ENCODE results near the gene PREP.
"Not testable (repeated sequence)": the region's sequence is repeated elsewhere in the genome, so short reads cannot be mapped to it uniquely, and the experiment has no call there.

PREP gene

DNA sequence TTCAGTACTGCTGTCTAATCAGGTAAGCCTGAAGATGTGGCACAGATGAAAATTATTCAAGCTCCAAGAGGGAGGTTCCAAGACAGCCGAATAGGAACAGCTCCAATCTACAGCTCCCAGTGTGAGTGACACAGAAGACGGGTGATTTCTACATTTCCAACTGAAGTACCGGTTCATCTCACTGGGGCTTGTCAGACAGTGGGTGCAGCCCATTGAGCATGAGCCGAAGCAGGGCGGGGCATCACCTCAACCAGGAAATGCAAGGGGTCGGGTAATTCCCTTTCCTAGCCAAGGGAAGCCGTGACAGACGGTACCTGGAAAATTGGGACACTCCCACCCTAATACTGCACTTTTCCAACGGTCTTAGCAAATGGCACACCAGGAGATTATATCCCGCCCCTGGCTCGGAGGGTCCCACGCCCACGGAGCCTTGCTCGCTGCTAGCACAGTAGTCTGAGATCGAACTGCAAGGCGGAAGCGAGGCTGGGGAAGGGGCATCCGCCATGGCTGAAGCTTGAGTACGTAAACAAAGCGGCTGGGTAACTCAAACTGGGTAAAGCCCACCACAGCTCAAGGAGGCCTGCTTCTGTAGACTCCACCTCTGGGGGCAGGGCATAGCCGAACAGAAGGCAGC lies 64.4 kb downstream of the PREP start:
- DNase-seq: not testable (repeated sequence)

- no peak for DNase-seq
Observed at GRCh38 chr6:105336986-105337385, 65.9 kb downstream of the PREP start.

DNA sequence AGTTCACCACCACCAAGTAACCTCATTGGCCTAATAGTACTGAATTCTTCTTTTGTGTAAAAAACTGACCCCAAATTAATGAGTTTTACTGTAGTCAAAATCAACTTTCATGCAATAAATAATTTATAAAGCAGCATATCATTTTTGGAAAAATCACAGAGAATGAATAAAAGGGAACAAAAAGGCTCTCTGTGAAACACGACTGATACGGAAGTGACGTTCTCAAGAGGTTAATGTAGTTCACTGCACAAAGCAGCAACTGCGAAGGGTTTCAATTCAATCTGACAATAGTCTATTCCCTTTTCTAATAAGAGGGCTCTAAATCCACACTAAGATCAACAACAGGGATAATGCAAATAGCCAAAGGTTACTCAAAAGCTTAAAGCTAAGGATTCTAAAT lies 70.3 kb downstream of the PREP start:
- no peak for DNase-seq

- DNase-seq: no peak
Observed at GRCh38 chr6:105331927-105332326, 71.0 kb downstream of the PREP start.

DNA sequence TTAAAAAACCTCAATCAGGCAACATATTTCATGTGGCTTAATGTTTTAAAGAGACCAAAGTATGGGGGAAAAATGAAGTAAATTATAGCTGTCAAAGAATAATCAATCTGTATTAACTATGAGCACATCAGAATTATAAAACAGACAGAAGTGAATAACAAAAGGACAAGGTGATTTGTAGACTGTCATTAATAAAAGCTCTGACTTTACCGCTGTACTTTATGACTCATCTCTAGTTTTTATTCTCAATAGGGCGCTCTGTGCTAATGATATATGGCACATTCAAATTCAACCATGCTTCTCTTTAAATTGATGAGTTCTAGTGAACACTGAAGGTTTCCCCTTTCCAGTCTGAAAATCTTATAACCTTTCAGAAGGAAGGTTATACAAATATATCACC lies 72.0 kb downstream of the PREP start:
- DNase-seq: no peak

DNA sequence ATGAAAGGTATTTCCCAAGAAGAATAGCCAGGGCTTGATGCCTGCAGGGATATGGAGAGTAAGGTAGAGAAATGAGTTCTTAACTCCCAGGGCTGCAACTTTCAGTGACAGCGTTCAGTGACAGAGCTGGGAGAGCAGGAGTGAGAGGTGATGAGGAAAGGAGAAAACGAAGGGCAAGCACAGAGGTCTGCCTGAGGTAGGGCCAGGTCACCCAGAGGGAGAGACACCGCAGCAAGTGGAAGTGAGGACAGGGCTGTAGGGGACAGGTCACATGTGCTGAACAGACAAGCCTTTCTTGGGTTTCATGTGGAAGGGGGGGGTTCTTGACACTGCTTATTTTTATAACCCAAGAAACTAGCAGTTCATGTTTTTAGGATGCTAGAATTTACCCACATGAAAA lies 72.5 kb downstream of the PREP start:
- DNase-seq: no peak

DNA sequence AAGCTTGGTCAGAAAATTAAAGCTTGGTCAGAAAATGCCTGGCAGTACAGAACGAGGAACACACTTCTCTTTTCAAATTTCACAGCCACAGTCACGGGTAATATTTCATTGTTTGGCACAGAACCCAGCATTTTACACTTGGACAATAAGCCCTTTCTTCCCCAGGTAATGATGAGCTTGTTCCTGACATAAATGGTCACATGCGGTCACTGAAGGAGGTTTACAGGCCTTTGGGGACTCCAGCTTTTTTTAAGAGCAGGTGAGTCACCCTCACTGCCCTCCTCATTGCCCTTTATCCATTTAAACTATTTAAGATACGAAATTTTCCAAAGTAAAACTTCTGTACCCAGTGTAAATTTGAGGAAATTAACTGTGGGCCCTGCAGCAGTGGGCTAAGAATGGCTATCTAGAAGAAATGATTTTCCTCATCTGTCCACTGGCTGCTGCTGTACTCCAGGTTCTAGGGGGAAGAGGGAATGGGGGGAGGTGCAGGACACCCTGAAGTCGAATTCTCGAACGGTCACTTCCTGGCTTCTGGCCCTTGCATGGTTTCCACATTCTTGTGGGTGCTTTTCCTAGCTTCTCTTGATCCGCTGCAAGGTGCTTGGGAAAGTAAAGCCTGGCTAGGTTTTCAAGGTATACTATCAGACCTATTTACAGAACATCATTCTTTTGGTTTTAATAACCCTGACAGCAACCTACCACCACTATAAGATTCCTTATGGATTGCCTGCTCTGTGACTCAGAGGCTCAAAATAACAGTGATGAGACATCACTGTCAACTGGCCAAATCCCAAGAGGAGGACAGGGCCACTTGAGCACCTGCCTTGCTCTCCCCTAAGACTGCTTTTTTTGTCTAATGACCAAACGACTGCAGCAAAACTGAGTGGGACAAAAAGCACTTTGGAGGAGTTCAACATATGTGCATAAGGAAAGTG lies 75.8 kb downstream of the PREP start:
- no peak for DNase-seq

GRCh38 chr6:105326216-105326615 lies 76.7 kb downstream of the PREP start:
- peak; percentile 4 for DNase-seq

DNA sequence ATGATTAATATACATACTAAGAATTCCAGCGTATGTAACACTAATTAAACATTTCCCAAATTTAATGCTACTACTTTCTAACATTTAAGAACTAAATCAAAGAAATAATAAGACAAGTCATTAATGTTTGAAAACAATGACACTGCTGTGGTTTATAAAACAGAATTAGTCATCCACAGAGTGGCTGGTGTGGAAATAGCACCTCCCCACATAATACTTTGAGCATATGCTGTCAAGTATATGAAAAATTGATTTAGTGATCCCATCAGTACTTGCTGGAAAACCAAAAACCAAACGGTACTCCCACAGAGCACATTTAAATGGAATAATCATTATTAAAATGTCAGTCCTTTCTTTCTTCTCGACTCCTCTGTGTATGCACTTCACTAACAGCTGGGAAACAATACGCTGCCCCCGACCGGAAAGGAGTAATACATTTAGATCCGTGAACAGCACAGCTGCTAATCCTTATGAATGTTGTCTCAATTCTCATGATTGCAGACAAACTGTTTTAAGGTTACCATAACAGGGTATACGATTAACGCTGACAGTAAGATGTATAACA lies 78.4 kb downstream of the PREP start:
- DNase-seq: no peak

GRCh38 chr6:105322499-105323225 lies 80.2 kb downstream of the PREP start:
- no peak for DNase-seq

DNA sequence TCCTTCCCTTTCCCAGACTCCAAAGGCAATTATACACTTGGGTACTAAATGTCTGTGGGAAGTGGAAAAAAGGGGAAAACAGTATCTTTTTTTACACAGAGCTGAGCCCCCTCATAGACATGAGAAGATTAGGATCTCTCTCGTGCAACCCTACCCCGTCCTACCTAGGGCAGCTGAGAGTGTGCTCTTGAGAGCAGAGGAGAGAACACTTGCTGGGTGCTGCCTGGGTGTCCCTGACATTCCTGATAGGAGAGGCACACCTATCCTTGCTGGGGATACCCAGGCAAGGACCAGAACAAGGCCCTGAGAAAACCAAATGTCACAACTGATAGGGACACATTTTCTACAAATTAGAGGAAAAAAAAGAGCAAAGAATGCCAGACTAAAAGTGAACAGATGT lies 81.2 kb downstream of the PREP start:
- no peak for DNase-seq

DNA sequence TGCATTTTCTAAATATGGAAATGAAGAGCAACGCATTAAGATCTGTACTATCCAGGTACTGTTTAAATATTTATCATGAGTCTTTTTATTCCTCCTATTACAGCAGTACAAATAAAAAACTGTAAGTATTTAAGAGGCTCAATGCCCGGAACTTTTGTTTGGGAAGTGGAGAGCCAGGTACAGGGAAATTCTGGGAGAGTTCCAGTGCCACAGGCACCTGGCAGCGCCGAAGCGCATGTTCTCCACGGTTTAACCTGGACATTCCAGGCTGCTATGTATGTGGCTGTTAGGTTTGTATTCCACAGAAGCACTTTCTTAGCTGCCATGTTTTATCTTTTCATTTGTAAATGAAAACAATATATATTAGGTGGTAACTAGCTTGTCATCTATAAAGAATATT lies 81.7 kb downstream of the PREP start:
- DNase-seq: no peak

DNA sequence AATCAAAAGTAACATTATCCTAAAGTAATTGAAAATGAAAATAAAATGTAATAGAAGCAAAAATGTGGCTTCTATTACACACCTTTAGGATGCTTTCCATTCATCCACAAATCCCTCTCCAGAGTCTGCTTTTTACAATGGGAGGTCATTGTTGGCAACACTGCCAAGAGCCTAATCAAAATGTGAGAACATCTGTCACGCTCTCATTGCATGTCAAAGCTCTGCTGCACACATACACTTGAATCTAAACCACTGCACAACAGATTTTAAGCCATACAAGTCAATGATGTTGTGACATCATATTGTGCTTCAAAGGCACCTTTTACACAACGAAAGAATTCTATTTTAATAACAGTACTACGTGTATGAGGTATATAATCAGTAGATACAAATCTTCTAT lies 82.1 kb downstream of the PREP start:
- DNase-seq: no peak

GRCh38 chr6:105320271-105320670 lies 82.6 kb downstream of the PREP start:
- no peak for DNase-seq

GRCh38 chr6:105319331-105319730 lies 83.6 kb downstream of the PREP start:
- DNase-seq: no peak

DNA sequence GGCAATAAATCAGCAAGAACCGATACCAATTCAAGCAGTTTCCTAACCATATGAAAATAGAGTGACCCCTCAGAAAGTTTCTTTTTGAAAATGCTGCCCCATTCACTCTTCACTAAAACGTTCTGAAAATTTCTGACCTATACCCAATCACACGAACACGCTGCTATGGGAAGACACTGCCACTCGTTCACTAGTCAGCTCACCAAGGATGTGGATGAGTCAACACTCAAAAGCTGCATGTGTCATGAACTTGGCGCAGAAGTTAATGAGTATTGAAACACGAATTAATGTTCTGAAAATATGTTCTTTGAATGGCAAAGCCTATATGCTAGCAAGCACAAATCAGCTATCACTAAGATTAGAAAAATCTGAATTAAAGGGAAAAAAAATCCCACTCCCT lies 84.2 kb downstream of the PREP start:
- DNase-seq: no peak

DNA sequence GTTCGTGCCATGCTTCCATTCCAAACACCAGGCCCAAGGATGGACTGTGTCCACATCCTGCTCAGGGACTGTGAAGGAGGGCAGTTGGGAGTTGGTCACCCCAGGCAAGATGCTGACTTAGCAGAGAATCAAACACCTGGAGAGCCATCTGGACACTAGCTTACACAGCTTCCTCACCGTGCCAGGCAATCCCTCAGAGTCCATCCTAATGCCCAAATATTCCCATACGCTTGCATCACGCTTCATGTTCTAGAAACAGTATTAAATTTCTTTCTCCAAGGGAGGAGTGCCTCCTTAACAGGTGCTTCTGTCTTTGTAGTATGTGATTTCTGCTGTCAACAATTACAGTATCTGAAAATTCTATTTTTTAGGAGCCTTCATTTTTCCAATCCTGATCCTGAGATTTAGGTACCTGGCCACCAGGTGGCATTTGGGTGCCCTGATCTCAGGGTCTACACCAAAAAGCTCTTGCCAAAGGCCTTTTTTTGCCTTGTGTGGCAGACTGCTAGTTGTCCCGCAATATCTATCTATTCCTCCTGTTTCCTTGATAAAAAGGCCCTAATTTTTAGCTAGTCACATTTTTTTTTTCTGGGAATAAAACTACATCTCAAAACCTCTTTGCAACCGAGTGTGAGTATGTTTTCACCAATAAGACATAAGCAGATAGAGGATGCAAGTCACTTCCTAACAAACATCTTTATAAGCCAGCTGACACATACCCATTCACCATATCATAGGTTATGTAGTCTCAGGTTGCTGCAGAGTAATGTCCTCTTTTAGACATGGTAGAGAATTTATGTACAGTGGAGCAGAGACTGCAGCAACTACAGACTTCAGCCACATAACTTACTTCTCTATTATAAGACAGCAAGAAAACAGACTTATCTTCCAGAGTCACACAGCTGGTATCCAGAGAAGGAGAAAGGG lies 85.0 kb downstream of the PREP start:
- no peak for DNase-seq

DNA sequence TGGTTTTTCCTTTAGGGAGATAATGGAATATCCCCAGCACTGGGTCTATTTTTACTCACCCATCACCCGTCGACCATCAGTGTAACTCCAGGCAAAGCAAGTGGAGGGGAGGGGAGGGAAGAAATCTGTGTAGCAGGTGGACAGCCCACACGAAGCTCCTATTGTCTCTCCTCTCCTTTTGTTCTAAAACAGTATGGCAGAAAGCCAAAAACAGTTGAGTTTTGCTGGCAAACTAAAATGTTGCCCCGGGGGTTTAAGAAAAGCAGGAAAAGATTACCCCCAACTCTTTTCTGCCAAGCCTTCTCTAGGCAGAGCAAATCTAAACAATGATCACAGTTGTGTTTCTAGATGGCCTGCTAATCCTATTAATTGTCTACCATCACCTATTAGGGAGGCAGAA lies 89.7 kb downstream of the PREP start:
- no peak for DNase-seq

DNA sequence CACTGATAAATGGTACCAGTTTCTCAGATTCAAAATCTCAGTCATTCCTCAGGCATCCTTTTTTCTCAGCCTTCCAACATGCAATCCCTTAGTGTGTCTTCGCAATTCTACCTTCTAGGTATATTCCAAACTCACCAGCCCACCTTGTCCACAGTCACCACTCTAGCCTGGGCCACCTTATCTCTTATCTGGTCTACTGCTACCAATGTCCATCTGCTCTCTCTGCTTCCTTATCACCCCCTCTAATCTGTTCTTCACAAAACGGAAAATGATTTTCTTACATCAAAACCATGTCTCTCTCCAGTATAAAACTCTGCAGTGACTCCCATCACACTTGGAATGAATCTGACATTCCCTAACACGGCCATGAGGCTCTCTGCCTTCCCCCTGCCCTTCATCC lies 91.9 kb downstream of the PREP start:
- DNase-seq: no peak

GRCh38 chr6:105310371-105310770 lies 92.5 kb downstream of the PREP start:
- DNase-seq: no peak

- no peak for DNase-seq
Observed at GRCh38 chr6:105308840-105309239, 94.0 kb downstream of the PREP start.

DNA sequence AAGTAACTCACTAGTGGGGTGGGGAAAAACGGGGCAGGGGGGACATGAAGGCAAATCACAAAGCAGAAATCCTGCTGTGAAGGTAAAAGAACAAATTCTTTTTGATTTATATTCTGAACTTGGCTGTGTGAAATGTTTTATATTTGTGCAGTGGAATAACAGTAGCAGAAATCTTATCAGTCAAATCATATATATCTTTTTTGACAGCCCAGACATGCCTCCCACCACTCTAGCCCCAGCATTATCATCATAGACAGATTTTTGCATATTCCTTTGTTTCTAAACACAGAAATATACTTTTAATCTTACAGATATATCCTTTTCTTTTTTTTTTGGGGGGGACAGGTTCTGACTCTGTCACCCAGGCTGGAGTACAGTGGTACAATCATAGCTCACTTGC lies 97.4 kb downstream of the PREP start:
- no peak for DNase-seq

All from activated CD4-positive, alpha-beta T cell treated with anti-CD3 and anti-CD28 coated beads, Interleukin-2, Interleukin-6, amounts not matched to agents 100 ng/mL and 50 ng/mL, durations not matched to agents 16 hours and 8 hours (primary cell).